GM21619 (cell line): ENCODE measurements around the gene IL17RB.

Source experiments
- ATAC-seq: cut with Tn5 transposase; IDR thresholded peaks from one replicate; pipeline ENCODE4 v1.9.1; 2021; ENCODE audit not compliant: unreplicated experiment

IL17RB gene

DNA sequence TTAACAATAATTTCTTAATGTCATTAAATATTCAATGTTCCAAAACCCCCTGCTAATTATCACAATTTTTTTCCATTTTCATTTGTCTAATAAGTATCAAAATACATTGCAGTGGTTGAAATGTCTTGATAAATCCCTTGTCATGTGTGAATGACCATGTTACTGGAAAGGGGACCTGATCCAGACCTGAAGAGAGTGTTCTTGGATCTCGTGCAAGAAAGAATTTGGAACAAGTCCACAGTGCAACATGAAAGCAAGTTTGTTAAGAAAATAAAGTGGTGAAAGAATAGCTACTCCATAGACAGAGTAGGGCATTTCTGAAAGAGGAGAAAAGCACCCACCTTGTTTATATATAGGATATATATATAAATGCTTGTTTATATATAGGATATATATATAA is 55.7 kb downstream of the IL17RB start:
- ATAC-seq: no peak

DNA sequence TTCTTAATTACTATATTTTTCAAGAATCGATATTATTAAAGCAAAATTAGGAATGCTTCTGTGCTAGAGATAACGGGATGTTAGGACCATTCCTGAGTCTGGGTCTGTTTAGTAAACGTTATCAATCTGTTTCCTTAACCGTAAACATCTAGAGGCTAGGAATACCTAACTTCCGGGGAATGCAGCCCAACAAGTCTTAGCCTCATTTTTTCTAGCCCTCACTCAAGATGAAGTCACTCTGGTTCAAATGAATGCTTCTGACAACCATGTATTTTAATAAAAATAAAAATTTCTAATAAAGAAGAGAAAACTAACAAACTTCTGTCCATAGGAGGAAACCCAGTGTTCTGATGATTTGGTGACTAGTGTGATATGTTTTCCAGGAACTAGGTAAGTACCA is 56.3 kb downstream of the IL17RB start:
- ATAC-seq: no peak

DNA sequence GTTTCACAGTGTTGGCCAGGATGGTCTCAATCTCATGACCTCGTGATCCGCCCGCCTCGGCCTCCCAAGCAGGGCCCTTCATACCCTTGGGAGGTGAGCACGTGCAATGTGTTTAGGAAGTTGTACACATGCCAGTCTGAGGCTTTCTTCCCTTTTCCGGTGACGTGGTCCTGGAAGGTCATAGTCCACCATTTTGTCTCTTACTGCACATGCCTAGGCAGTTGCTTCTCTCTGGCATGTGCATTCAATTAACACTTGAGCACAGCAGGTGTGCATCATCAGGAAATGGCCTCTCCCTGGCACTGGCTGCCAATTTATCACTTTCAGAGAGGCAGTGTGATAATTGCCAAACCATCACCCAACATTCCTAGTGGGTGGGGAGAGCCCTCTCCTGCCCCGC is 67.0 kb downstream of the IL17RB start:
- no peak for ATAC-seq
